ENCODE data around the gene DUSP5.

DNA sequence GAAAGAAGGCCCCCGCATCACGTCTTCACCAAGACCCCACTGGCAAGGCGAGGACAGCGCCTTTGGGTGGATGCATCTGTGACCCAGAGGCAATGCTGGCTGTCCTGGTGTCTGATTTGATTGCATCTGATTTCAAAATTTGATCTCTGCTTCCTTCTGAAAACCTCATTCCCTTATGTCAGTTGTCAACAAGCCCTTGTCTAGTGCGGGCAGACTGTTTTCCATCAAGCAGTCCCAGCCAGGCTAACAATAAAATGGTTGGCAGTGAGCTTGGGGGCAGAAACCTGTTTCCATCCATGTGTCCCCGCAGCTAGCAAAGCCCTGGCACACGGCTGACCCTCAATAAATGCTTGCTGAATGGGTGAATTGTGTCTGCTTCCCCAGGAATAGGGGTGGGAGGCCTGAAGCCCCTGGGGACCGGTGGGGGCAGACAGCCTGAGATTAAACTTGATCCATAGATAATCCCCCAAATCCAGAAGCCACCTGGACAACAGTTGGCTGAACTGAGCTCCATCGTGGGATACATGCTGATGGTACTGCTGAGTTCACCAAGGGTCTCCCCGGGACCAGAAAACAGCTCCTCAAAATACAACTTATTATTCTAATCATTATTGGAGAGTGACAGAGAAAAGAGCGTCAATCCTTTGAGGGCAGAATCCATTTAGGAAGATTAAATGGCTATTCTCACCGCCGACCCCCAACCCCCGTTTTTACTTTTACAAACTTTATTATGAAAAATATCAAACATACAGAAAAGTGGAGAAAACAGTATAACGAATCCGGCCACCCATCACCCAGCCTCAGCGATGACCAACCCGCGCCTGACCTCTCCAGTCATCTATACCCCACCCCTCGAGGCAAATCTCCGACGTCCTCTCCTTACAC, 912 bp upstream of the DUSP5 start:
- no peak for TF ChIP-seq CTCF (IDR thresholded peaks at IDR 0.05)
- TF ChIP-seq ZFX (IDR thresholded peaks at IDR 0.05; ENCODE audit: borderline replicate concordance), result no peak

All from 22Rv1 (cell line).